Activated CD4-positive, alpha-beta T cell treated with anti-CD3 and anti-CD28 coated beads, Interleukin-2, Interleukin-4, amounts not matched to agents 100 ng/mL and 50 ng/mL, durations not matched to agents 16 hours and 8 hours (primary cell): ENCODE data around the gene FPR1.

Experiments used
- DNase-seq: peaks from one replicate; pipeline ENCODE4 v3.0.0-alpha.2; 2020; ENCODE audit warnings: low spot score

The FPR1 gene

GRCh38 chr19:51703575-51704515, 47.8 kb downstream of the FPR1 start:
- peak; percentile 95 for DNase-seq

- no peak for DNase-seq
Measured at GRCh38 chr19:51702825-51703574, 48.7 kb downstream of the FPR1 start.

GRCh38 chr19:51702103-51702824, 49.4 kb downstream of the FPR1 start:
- DNase-seq = no peak

GRCh38 chr19:51701468-51702100, 50.1 kb downstream of the FPR1 start:
- no peak for DNase-seq

- no peak for DNase-seq
Measured at GRCh38 chr19:51699170-51699569, 52.5 kb downstream of the FPR1 start.

GRCh38 chr19:51698296-51698695, 53.4 kb downstream of the FPR1 start:
- DNase-seq = no peak

- no peak for DNase-seq
Measured at GRCh38 chr19:51697169-51697776, 54.4 kb downstream of the FPR1 start.

- no peak for DNase-seq
Measured at GRCh38 chr19:51696606-51697005, 55.1 kb downstream of the FPR1 start.
